HCT116 (cell line): ENCODE results near the gene ZNF785. TPM values are rescaled to one million over a fixed set of nuclear protein-coding genes. Genes with fewer than 3 reads are reported as not detected.

ENCODE experiments used
- ATAC-seq: fragments of 200-7000 bp; cut with Tn5 transposase; 2 replicates; pipeline ENCODE4 v1.9.1; 2020; ENCODE audit warnings: mild to moderate bottlenecking, moderate library complexity
- BruUV-seq: library from RNA; stranded (reverse); fragments of 400-500 nt; replicated peaks from 2 replicates; lab custom pipeline; 2021; lab: Mats Ljungman, UMichigan
- CTCF ChIA-PET: fragments of 300-600 bp; sonication (Branson Sonifier 250); formaldehyde crosslinking; loops from one replicate; lab custom pipeline; 2021; ENCODE audit warnings: antibody characterized with exemption; lab: Charles Lee
- POLR2A ChIA-PET: fragments of 300-600, 350-600 bp; sonication (Branson Sonifier 250); formaldehyde crosslinking; loops from one replicate; lab custom pipeline; 2021; ENCODE audit warnings: antibody characterized with exemption; lab: Charles Lee
- RAD21 ChIA-PET, 2 experiments: fragments of 300-600 bp; sonication (Branson Sonifier 250); formaldehyde crosslinking; loops; one replicate each; lab custom pipeline; 2023; ENCODE audit warnings: low total read pairs in 2 of 2; ENCODE audit not compliant: uncharacterized antibody in 2 of 2, unreplicated experiment in 2 of 2, low non-redundant PET in 1 of 2; lab: Charles Lee
- DNase-seq: peaks from one replicate; pipeline ENCODE4 v3.0.0-alpha.2; 2010; ENCODE audit warnings: low read depth, low spot score
- H2AFZ ChIP-seq: fragments of 200-600 bp; shearing (Covaris generic), sonication (generic); 2 replicates; pipeline ENCODE4 v1.6.1; 2017; ENCODE audit warnings: low read depth, mixed run types, mixed read lengths, antibody characterized with exemption, low read length; ENCODE audit not compliant: poor library complexity, severe bottlenecking
- H3K27ac ChIP-seq: 2 replicates; pipeline ENCODE4 v1.5.1; 2012; ENCODE audit warnings: low read depth, low read length
- H3K27me3 ChIP-seq: fragments of 200-600 bp; sonication (generic); 2 replicates; pipeline ENCODE4 v1.6.1; 2016; ENCODE audit warnings: mixed run types, low read length, mixed read lengths; ENCODE audit not compliant: insufficient read depth
- H3K36me3 ChIP-seq, 2 experiments: fragments of 200-500 bp in 1 of 2; fragments of 200-600 bp in 1 of 2; sonication (Bioruptor generic) in 1 of 2; sonication (generic) in 1 of 2; 2 replicates each; pipeline versions ENCODE4 v1.5.1 to v1.6.1; 2014 to 2016; ENCODE audit warnings: low read length in 2 of 2, inconsistent platforms in 1 of 2, mixed read lengths in 1 of 2, mixed run types in 1 of 2; ENCODE audit not compliant: insufficient read depth in 2 of 2, control insufficient read depth in 1 of 2
- H3K4me1 ChIP-seq, 2 experiments: fragments of 200-600 bp in 1 of 2; sonication (generic) in 1 of 2; 2 replicates each; pipeline versions ENCODE4 v1.5.1 to v1.6.1; 2012 to 2017; ENCODE audit warnings: low read length in 2 of 2, inconsistent platforms in 1 of 2, mild to moderate bottlenecking in 1 of 2, mixed read lengths in 1 of 2, mixed run types in 1 of 2, moderate library complexity in 1 of 2; ENCODE audit not compliant: insufficient read depth in 2 of 2, control insufficient read depth in 1 of 2
- H3K4me2 ChIP-seq: fragments of 200-600 bp; sonication (generic); 2 replicates; pipeline ENCODE4 v1.6.1; 2017; ENCODE audit warnings: mixed run types, low read length, mixed read lengths
- H3K4me3 ChIP-seq, 2 experiments: fragments of 200-600 bp in 1 of 2; sonication (generic) in 1 of 2; replicated peaks in 1 of 2; 2 replicates each; pipeline ENCODE4 v1.5.1; 2011 to 2016; ENCODE audit warnings: low read length in 2 of 2, control low read depth in 1 of 2, low read depth in 1 of 2, mild to moderate bottlenecking in 1 of 2, mixed read lengths in 1 of 2, mixed run types in 1 of 2
- H3K79me2 ChIP-seq: fragments of 200-600 bp; sonication (generic); 2 replicates; pipeline ENCODE4 v1.6.1; 2017; ENCODE audit warnings: mild to moderate bottlenecking, mixed run types, low read length, moderate library complexity, mixed read lengths; ENCODE audit not compliant: insufficient read depth
- H3K9ac ChIP-seq: fragments of 200-600 bp; sonication (generic); 2 replicates; pipeline ENCODE4 v1.6.1; 2016; ENCODE audit warnings: low read length, mixed read lengths
- H3K9me2 ChIP-seq: fragments of 200-600 bp; sonication (generic), shearing (Covaris generic); 2 replicates; pipeline ENCODE4 v1.6.1; 2017; ENCODE audit warnings: mixed run types, mild to moderate bottlenecking, moderate library complexity; ENCODE audit not compliant: insufficient read depth
- H3K9me3 ChIP-seq, 2 experiments: fragments of 200-500 bp in 1 of 2; fragments of 200-600 bp in 1 of 2; sonication (Bioruptor generic) in 1 of 2; sonication (generic) in 1 of 2; 2 replicates each; pipeline ENCODE4 v1.6.1; 2014 to 2017; ENCODE audit warnings: low read length in 2 of 2, mixed read lengths in 2 of 2, inconsistent platforms in 1 of 2, low read depth in 1 of 2, mild to moderate bottlenecking in 1 of 2, mixed run types in 1 of 2, moderate library complexity in 1 of 2; ENCODE audit not compliant: control insufficient read depth in 1 of 2, insufficient read depth in 1 of 2
- H4K20me1 ChIP-seq: fragments of 200-600 bp; sonication (generic), shearing (Covaris generic); 2 replicates; pipeline ENCODE4 v1.6.1; 2017; ENCODE audit warnings: mixed run types, mild to moderate bottlenecking, moderate library complexity; ENCODE audit not compliant: insufficient read depth
- CEBPB ChIP-seq: IDR thresholded peaks from 2 replicates; pipeline ENCODE4 v1.6.1; 2012; ENCODE audit warnings: low read depth
- ELF1 ChIP-seq: IDR thresholded peaks from 2 replicates; pipeline ENCODE4 v1.6.1; 2012; ENCODE audit warnings: low read depth, borderline replicate concordance
- EZH2phosphoT487 ChIP-seq: fragments of 200-600 bp; IDR thresholded peaks from 2 replicates; pipeline ENCODE4 v1.6.1; 2018; ENCODE audit warnings: antibody characterized with exemption, borderline replicate concordance
- POLR2AphosphoS5 ChIP-seq: IDR thresholded peaks from 2 replicates; pipeline ENCODE4 v1.6.1; 2011; ENCODE audit warnings: mild to moderate bottlenecking, low read depth, low read length, moderate library complexity
- SIN3A ChIP-seq: IDR thresholded peaks from 2 replicates; pipeline ENCODE4 v1.6.1; 2012; ENCODE audit warnings: low read depth
- TCF7L2 ChIP-seq: IDR thresholded peaks from 2 replicates; pipeline ENCODE4 v1.7.0; 2011; ENCODE audit warnings: borderline replicate concordance, inconsistent platforms; ENCODE audit not compliant: insufficient read depth, insufficient read length; ENCODE audit errors: extremely low read depth
- YY1 ChIP-seq: IDR thresholded peaks from 2 replicates; pipeline ENCODE4 v1.6.1; 2011; ENCODE audit warnings: low read length, low read depth, moderate library complexity, mild to moderate bottlenecking; ENCODE audit not compliant: insufficient replicate concordance; ENCODE audit errors: extremely low read depth
- ZFX ChIP-seq: fragments of 450-650 bp; IDR thresholded peaks from 2 replicates; pipeline ENCODE4 v1.6.1; 2017
- intact Hi-C: fragments of 100-400 bp; cut with micrococcal nuclease; formaldehyde crosslinking; loops from 2 replicates; pipeline ENCODE4 v1.10.0; 2022
- total RNA-seq: library from RNA; stranded (reverse); gene quantifications from one replicate; pipeline ENCODE4 v1.2.1, GENCODE V29; 2021; ENCODE audit not compliant: unreplicated experiment
- TF ChIP-seq, protein P1 (sequence below), 3 experiments: fragments of 200-600 bp in 1 of 3; sonication (generic) in 1 of 3; IDR thresholded peaks in 2 of 3; conservative IDR thresholded peaks in 1 of 3; 2 replicates each; pipeline ENCODE4 v1.5.1; 2012 to 2017; ENCODE audit warnings: low read depth in 2 of 3, low read length in 2 of 3, antibody characterized with exemption in 1 of 3, borderline replicate concordance in 1 of 3, control low read depth in 1 of 3, mild to moderate bottlenecking in 1 of 3, mixed read lengths in 1 of 3, mixed run types in 1 of 3, moderate library complexity in 1 of 3; ENCODE audit not compliant: insufficient read depth in 1 of 3
- TF ChIP-seq, protein P2 (sequence below): IDR thresholded peaks from 2 replicates; pipeline ENCODE4 v1.6.1; 2012; ENCODE audit warnings: low read depth

The ZNF785 gene
- total RNA-seq, 1 experiment from 2014 or later: 0.15 TPM

DNA sequence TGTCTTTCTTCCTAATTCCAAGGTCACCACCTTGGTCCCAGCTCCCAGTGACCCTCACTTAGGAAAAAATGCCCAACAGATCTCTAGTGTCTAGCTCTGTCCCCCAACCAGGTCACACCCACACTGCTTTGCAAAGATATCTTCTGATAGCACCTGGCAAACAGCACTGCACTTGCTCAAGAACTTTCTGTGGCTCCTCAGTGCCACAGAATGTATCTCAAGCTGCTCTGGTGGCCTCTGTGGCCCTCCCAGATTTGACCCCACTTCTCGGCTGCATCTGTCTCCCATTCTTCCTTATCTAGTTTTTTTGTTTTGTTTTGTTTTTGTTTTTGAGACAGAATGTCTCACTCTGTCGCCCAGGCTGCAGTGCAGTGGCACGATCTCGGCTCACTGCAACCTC lies 19.0 kb downstream of the ZNF785 start:
- ChIA-PET POLR2A (no interaction called here), RAD21 (no interaction called here), CTCF (interaction anchor here (1.0 kb wide), 1 partner anchor 32 kb away, joined by 3 read pairs; no protein-coding TSS in a partner anchor)
- Histone ChIP-seq H3K9ac (no peak overlapping the region), H3K79me2 (no peaks in the 10 kb centered on the region), H4K20me1 (no peaks in the 10 kb centered on the region), H3K36me3 (no peaks in the 10 kb centered on the region), H3K9me3 (no peaks in the 10 kb centered on the region), H2AFZ (no peak overlapping the region), H3K9me2 (no peaks in the 10 kb centered on the region), H3K4me2 (no peak overlapping the region), H3K27me3 (no peaks in the 10 kb centered on the region), H3K4me3 (no peak overlapping the region), H3K4me1 (peaks cover 4 to 14% of the 10 kb centered on the region in 2 experiments; a peak in 2 of 4 replicates), H3K27ac (no peak overlapping the region)
- TF ChIP-seq, protein P1, sequence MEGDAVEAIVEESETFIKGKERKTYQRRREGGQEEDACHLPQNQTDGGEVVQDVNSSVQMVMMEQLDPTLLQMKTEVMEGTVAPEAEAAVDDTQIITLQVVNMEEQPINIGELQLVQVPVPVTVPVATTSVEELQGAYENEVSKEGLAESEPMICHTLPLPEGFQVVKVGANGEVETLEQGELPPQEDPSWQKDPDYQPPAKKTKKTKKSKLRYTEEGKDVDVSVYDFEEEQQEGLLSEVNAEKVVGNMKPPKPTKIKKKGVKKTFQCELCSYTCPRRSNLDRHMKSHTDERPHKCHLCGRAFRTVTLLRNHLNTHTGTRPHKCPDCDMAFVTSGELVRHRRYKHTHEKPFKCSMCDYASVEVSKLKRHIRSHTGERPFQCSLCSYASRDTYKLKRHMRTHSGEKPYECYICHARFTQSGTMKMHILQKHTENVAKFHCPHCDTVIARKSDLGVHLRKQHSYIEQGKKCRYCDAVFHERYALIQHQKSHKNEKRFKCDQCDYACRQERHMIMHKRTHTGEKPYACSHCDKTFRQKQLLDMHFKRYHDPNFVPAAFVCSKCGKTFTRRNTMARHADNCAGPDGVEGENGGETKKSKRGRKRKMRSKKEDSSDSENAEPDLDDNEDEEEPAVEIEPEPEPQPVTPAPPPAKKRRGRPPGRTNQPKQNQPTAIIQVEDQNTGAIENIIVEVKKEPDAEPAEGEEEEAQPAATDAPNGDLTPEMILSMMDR (IDR thresholded peaks at IDR 0.05 in 2 of 3, conservative IDR thresholded peaks at IDR 0.05 in 1 of 3; ENCODE audit: borderline replicate concordance in 1 of 3, insufficient read depth in 1 of 3, low read depth in 2 of 3, low read length in 2 of 3): no peak
- no TSS peak for BruUV-seq
- ATAC-seq: no peak
- intact Hi-C loops: no loop called here
- DNase-seq: no peak

DNA sequence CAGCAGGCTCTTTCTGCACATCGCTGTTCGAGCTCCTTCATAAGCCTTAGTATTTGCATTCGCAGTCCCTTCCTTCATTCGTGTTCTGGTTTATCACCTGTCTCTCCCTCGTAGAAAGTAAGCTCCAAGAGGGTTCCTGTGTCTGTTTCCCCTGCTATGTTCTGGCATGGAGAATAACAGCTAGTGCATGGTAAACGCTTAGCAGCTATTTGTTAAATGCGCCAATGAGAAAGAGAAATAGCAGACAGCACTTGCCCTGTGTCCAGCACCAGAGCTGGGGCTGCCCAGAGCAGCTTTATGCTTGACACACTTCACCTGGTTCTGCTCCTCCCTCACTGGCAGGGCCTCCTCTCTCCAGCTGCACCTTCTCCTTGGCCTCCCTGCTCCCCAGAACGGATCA lies 19.5 kb downstream of the ZNF785 start:
- Histone ChIP-seq H3K9me3 (no peaks in the 10 kb centered on the region), H3K27me3 (no peaks in the 10 kb centered on the region), H3K9me2 (no peaks in the 10 kb centered on the region), H3K4me3 (no peak overlapping the region), H3K79me2 (no peaks in the 10 kb centered on the region), H3K4me2 (no peak overlapping the region), H3K4me1 (peaks cover 3 to 11% of the 10 kb centered on the region in 2 experiments; a peak in 2 of 4 replicates), H3K36me3 (no peaks in the 10 kb centered on the region), H4K20me1 (no peaks in the 10 kb centered on the region), H2AFZ (no peak overlapping the region), H3K9ac (no peak overlapping the region), H3K27ac (no peak overlapping the region)
- BruUV-seq: no TSS peak
- ChIA-PET RAD21 (no interaction called here), CTCF (interaction anchor here (1.0 kb wide), 1 partner anchor 33 kb away, joined by 3 read pairs; no protein-coding TSS in a partner anchor), POLR2A (no interaction called here)
- ATAC-seq (no peak), DNase-seq (no peak)
- intact Hi-C loops: no loop called here
- no peak for TF ChIP-seq SIN3A
- no peak for TF ChIP-seq ZFX
- no peak for TF ChIP-seq CEBPB
- TF ChIP-seq EZH2phosphoT487: no peak
- TF ChIP-seq YY1: no peak
- TF ChIP-seq, protein P1 (IDR thresholded peaks at IDR 0.05 in 2 of 3, conservative IDR thresholded peaks at IDR 0.05 in 1 of 3; ENCODE audit: borderline replicate concordance in 1 of 3, insufficient read depth in 1 of 3, low read depth in 2 of 3, low read length in 2 of 3): no peak
- no peak for TF ChIP-seq ELF1
- no peak for TF ChIP-seq POLR2AphosphoS5
- no peak for TF ChIP-seq TCF7L2
- TF ChIP-seq, protein P2, sequence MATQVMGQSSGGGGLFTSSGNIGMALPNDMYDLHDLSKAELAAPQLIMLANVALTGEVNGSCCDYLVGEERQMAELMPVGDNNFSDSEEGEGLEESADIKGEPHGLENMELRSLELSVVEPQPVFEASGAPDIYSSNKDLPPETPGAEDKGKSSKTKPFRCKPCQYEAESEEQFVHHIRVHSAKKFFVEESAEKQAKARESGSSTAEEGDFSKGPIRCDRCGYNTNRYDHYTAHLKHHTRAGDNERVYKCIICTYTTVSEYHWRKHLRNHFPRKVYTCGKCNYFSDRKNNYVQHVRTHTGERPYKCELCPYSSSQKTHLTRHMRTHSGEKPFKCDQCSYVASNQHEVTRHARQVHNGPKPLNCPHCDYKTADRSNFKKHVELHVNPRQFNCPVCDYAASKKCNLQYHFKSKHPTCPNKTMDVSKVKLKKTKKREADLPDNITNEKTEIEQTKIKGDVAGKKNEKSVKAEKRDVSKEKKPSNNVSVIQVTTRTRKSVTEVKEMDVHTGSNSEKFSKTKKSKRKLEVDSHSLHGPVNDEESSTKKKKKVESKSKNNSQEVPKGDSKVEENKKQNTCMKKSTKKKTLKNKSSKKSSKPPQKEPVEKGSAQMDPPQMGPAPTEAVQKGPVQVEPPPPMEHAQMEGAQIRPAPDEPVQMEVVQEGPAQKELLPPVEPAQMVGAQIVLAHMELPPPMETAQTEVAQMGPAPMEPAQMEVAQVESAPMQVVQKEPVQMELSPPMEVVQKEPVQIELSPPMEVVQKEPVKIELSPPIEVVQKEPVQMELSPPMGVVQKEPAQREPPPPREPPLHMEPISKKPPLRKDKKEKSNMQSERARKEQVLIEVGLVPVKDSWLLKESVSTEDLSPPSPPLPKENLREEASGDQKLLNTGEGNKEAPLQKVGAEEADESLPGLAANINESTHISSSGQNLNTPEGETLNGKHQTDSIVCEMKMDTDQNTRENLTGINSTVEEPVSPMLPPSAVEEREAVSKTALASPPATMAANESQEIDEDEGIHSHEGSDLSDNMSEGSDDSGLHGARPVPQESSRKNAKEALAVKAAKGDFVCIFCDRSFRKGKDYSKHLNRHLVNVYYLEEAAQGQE: no peak
